Occipital lobe (tissue), 2 donors: Measurements from ENCODE around the gene CACNA1B. TPM values are rescaled to one million over a fixed set of nuclear protein-coding genes. Genes with fewer than 3 reads are reported as not detected.

Experiments
- DNase-seq: peaks from one replicate; lab custom pipeline; 2025; lab: John Stamatoyannopoulos, UW
- total RNA-seq: library from RNA; depleted of rRNA; stranded (reverse); fragments of >200 nt; gene quantifications from one replicate; pipeline ENCODE4 v1.2.3, GENCODE V29; 2014

CACNA1B gene
- total RNA-seq, 1 donor from 2014 or later = 35.6 TPM

DNA sequence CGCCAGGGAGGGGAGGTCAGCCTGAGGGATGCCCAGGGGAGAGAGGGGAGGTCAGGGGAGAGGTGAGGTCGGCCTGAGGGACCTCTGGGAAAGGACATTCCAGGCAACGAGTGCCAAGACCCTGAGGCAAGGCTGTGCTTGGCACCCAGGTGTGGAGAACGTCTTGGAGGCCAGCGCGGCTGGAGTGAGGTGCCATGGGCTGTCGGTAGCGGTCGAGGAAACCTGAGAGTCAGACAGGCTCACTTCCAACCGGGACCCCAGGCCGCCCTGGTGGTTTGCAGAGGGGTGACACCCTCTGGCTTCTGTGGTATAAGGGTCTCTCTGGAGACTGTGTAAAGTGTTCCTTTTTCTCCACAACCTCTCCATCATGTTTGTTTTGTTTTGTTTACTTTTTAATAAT, 82.9 kb downstream of the CACNA1B start:
- DNase-seq = no peak

DNA sequence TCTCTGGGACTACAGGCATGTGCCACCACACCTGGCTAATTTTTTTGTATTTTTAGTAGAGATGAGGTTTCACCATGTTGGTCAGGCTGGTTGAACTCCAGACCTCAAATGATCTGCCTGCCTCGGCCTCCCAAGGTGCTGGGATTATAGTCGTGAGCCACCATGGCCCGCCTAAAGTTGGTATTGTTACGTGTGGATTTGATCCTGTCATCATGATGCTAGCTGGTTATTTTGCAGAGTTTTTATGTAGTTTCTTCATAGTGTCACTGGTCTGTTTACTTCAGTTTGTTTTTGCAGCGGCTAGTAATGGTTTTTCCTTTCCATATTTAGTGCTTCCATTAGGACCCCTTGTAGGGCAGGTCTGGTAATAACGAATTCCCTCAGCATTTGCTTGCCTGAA, 85.9 kb downstream of the CACNA1B start:
- DNase-seq = no peak

GRCh38 chr9:137965177-137965795, 87.7 kb downstream of the CACNA1B start:
- DNase-seq = no peak

GRCh38 chr9:137967280-137967953, 89.8 kb downstream of the CACNA1B start:
- DNase-seq = no peak

GRCh38 chr9:137968235-137968634, 90.7 kb downstream of the CACNA1B start:
- no peak for DNase-seq

- no peak for DNase-seq
Observed at GRCh38 chr9:137969008-137969407, 91.4 kb downstream of the CACNA1B start.

- no peak for DNase-seq
Observed at GRCh38 chr9:137969685-137970084, 92.1 kb downstream of the CACNA1B start.

DNA sequence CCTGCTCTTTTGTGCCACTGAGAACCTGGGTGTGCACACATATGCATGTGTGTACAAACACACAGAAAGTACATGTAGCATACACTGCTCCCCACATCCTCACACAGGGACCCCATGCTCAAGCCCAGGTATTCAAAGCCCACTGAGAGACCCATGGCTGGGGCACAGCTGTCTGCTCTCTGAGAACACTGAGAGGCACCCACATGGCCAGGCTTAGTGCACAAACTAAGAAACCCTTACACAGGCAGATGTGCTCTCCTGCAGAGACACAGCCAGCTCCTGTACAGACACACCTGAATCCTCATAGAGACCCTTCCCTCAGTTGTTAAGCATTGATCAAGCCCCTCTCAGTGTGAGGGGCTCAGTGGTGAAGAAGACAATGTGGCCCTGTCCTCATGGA, 92.5 kb downstream of the CACNA1B start:
- DNase-seq = no peak

- DNase-seq = no peak
Observed at GRCh38 chr9:137970686-137971476, 93.3 kb downstream of the CACNA1B start.

- DNase-seq = no peak
Observed at GRCh38 chr9:137971477-137972138, 94.0 kb downstream of the CACNA1B start.

- no peak for DNase-seq
Observed at GRCh38 chr9:137972355-137972987, 94.9 kb downstream of the CACNA1B start.

- DNase-seq = no peak
Observed at GRCh38 chr9:137972988-137973470, 95.4 kb downstream of the CACNA1B start.

DNA sequence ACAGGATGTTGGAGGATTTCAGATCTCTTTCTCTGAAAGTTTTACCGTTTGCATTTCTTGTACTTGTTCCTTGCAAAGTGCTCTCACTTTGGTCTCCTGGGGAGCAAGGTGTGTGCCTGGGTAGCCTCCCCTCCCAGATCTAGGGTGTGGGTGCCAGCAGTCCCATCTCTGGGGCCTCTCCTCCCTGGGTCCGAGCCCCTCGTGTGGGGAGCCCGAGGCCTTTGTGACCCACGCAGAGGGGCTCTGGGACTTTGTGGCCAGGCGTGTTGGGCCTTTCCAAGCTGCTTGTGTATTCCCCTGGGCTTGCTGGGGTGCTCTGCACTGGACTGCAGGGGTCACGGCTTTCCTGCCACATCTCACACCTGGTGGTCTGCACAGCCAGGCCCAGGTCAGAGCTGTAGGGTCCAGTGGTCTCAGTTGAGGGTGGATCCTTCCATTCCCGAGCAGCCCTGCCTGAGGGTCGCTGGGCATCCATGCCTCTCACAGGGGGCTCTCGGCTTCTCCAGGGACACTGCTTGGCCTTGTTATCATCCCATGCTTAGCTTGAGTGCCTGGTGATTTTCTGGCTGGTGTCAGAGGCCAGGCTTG, 96.3 kb downstream of the CACNA1B start:
- DNase-seq = no peak

- DNase-seq = no peak
Observed at GRCh38 chr9:137974746-137975526, 97.4 kb downstream of the CACNA1B start.

DNA sequence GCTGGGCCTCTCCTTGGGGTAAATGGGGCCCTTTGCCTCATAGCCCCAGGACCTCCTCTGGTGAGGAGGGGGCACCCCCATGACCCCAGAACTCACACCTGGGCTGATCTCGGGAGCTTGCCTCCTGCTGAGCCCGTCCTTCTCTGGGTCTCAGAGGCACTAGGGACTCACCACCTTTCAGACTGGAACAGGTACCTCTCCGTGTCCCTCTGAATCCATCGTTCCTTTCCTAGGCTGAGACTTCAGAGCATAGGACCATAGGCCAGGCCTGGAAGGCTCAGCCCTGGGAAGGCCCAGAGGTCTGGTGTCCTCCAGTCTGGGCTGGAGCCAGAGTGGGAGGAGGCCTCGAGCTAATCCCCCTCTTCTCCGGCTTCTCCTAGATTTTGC, 97.9 kb downstream of the CACNA1B start:
- no peak for DNase-seq

DNA sequence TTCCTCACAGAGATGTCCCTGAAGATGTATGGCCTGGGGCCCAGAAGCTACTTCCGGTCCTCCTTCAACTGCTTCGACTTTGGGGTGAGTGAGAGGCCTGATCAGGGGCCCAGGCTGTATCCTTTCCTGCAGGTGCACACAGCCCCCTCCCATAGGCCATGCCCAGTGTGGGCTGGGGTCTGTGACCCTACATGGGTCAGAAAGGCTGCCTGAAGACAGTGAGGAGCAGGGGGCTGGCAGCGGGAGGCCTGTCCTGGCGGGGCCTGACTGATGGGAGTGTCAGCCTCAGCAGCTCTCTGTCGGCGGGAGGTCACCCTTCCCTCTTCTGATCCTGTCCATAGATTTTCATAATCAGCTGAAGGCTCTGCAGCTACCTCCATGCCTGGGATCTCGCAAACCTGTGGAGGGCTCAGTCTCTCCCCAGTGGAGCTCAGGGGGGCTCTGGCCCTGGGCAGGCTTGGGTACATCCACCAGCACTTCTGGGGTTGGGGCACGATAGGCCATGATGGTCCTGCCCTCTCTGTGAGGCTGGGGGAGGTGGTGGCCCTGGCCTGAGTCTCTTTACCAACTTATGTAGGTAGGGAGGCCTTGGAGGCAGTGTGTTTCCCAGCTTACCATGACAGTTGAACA, 98.5 kb downstream of the CACNA1B start:
- DNase-seq = no peak

GRCh38 chr9:137977571-137978261, 100.1 kb downstream of the CACNA1B start:
- DNase-seq = no peak

GRCh38 chr9:137978262-137978714, 100.7 kb downstream of the CACNA1B start:
- no peak for DNase-seq

DNA sequence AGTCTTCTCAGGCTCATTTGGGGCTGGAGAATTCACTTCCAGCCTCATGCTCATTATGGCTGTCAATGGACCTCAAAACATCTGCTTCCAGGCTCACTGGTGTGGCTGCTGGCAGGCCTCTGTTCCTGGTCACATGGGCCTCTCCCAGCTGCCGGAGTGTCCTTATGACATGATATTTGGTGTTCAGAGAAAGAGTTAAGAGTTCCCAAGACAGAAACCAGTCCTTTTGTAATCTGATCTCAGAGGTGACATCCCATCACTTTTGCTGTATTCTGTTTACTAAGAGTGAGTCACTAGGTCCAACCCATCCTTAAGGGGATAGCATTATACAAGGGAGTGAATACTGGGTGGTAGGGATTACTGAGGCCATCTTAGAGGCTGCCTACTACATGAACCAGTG, 104.6 kb downstream of the CACNA1B start:
- DNase-seq = no peak
